Naive thymus-derived CD4-positive, alpha-beta T cell (primary cell): Measurements from ENCODE around the gene FSIP1. TPM values are rescaled to one million over a fixed set of nuclear protein-coding genes. Genes with fewer than 3 reads are reported as not detected.
A peak's percentile ranks its signal among the peaks of the same experiment; 100 is the strongest.

Experiments used
- ATAC-seq: fragments of 150-1000 bp; cut with Tn5 transposase; 2 replicates; pipeline ENCODE4 v1.10.0; 2021; ENCODE audit warnings: mild to moderate bottlenecking, moderate library complexity
- CTCF ChIA-PET: fragments of 350-600 bp; sonication (Branson Sonifier 250); formaldehyde crosslinking; loops from one replicate; lab custom pipeline; 2021; ENCODE audit warnings: antibody characterized with exemption; lab: Charles Lee
- POLR2A ChIA-PET: fragments of 350-600 bp; sonication (Branson Sonifier 250); formaldehyde crosslinking; loops from one replicate; lab custom pipeline; 2021; ENCODE audit warnings: antibody characterized with exemption, inconsistent platforms; lab: Charles Lee
- DNase-seq, 9 donors: peaks; one replicate each; pipeline versions ENCODE4 v3.0.0 to v3.0.0-alpha.2; 2020 to 2022; ENCODE audit warnings: mixed read lengths in 1 of 9
- H3K27ac ChIP-seq: one replicate; pipeline ENCODE4 v1.7.0; 2013; ENCODE audit warnings: mild to moderate bottlenecking, low read depth, low read length, moderate library complexity
- H3K27me3 ChIP-seq, 2 donors: one replicate each; pipeline ENCODE4 v1.7.0; 2013; ENCODE audit warnings: low read length in 2 of 2, mild to moderate bottlenecking in 2 of 2, moderate library complexity in 2 of 2; ENCODE audit not compliant: control insufficient read depth in 2 of 2, insufficient read depth in 2 of 2
- H3K36me3 ChIP-seq, 3 experiments: 1 replicate in 2 of 3; 2 replicates in 1 of 3; pipeline ENCODE4 v1.7.0; 2013; ENCODE audit warnings: low read length in 3 of 3, mild to moderate bottlenecking in 3 of 3, moderate library complexity in 1 of 3; ENCODE audit not compliant: insufficient read depth in 3 of 3, control insufficient read depth in 2 of 3
- H3K4me1 ChIP-seq, 2 donors: one replicate each; pipeline ENCODE4 v1.7.0; 2013; ENCODE audit warnings: low read length in 2 of 2, mild to moderate bottlenecking in 2 of 2, moderate library complexity in 1 of 2; ENCODE audit not compliant: control insufficient read depth in 2 of 2, insufficient read depth in 2 of 2
- H3K4me3 ChIP-seq: 2 replicates; pipeline ENCODE4 v1.7.0; 2013; ENCODE audit warnings: mild to moderate bottlenecking, low read length
- H3K9me3 ChIP-seq, 3 experiments: 1 replicate in 2 of 3; 2 replicates in 1 of 3; pipeline ENCODE4 v1.7.0; 2013; ENCODE audit warnings: low read length in 3 of 3; ENCODE audit not compliant: control insufficient read depth in 2 of 3
- H3K27ac Mint-ChIP-seq, 9 donors: one replicate each; pipeline ENCODE4 v1.8.0; 2020 to 2022; ENCODE audit warnings: mixed read lengths in 9 of 9, mild to moderate bottlenecking in 8 of 9, moderate library complexity in 5 of 9, inconsistent platforms in 2 of 9
- H3K27me3 Mint-ChIP-seq, 5 donors: one replicate each; pipeline ENCODE4 v1.8.0; 2021 to 2022; ENCODE audit warnings: mixed read lengths in 5 of 5, mild to moderate bottlenecking in 1 of 5
- H3K36me3 Mint-ChIP-seq, 5 donors: one replicate each; pipeline ENCODE4 v1.8.0; 2020 to 2022; ENCODE audit warnings: mixed read lengths in 5 of 5, mild to moderate bottlenecking in 3 of 5, inconsistent platforms in 1 of 5
- H3K4me1 Mint-ChIP-seq, 7 donors: one replicate each; pipeline ENCODE4 v1.8.0; 2020 to 2022; ENCODE audit warnings: mixed read lengths in 7 of 7, mild to moderate bottlenecking in 3 of 7, inconsistent platforms in 1 of 7
- H3K4me3 Mint-ChIP-seq, 10 donors: one replicate each; pipeline ENCODE4 v1.8.0; 2020 to 2022; ENCODE audit warnings: mild to moderate bottlenecking in 10 of 10, mixed read lengths in 10 of 10, moderate library complexity in 6 of 10, inconsistent platforms in 2 of 10
- H3K9me3 Mint-ChIP-seq, 11 donors: one replicate each; pipeline ENCODE4 v1.8.0; 2020 to 2022; ENCODE audit warnings: mixed read lengths in 11 of 11, mild to moderate bottlenecking in 4 of 11, inconsistent platforms in 1 of 11, moderate library complexity in 1 of 11
- intact Hi-C, 2 donors: fragments of 100-400 bp; cut with micrococcal nuclease; formaldehyde crosslinking; loops; one replicate each; pipeline ENCODE4 v1.15.1; 2023
- polyA plus RNA-seq, 2 donors: library from polyadenylated mRNA; unstranded; fragments of 300-500 nt; fragmentation: Illumina TruSeq; gene quantifications; one replicate each; pipeline ENCODE4 v1.2.3, GENCODE V29; 2021
- total RNA-seq, 6 experiments: library from RNA in 5 of 6; stranded (reverse) in 5 of 6; gene quantifications; 1 replicate in 5 of 6; 2 replicates in 1 of 6; pipeline ENCODE4 v1.2.3 and lab custom pipeline; 2021 to 2026

The FSIP1 gene
- total and polyA plus RNA-seq, 7 experiments from 2014 or later: 0.14 to 0.51 (median 0.26) TPM; not detected in 1

- Histone ChIP-seq H3K27me3 (no peaks in the 10 kb centered on the region), H3K27ac (no peak overlapping the region), H3K36me3 (peaks cover 0 to 5% (median 0%) of the 10 kb centered on the region in 3 experiments), H3K4me3 (no peak overlapping the region), H3K9me3 (no peaks in the 10 kb centered on the region), H3K4me1 (peaks cover 14 to 19% of the 10 kb centered on the region in 2 donors)
- Mint-ChIP-seq H3K36me3 (peaks cover 0 to 3% (median 0%) of the 10 kb centered on the region in 5 donors), H3K27me3 (no peaks in the 10 kb centered on the region), H3K4me3 (peak overlapping the region in 5 of 10 donors; percentile 10 to 74 (median 39)), H3K4me1 (peaks cover 30 to 62% (median 51%) of the 10 kb centered on the region in 7 donors), H3K27ac (peak overlapping the region in 6 of 9 donors; percentile 50 to 82 (median 70)), H3K9me3 (no peaks in the 10 kb centered on the region)
- CTCF ChIA-PET: interaction anchor here (0.7 to 1.9 kb wide), 3 partner anchors 10 to 489 kb away, joined by 3 to 8 read pairs (median 4); no protein-coding TSS in a partner anchor
- intact Hi-C loops: loop anchor here in 1 of 2 donors (2.0 to 10.0 kb wide), 3 partner anchors 322 to 810 kb away; partner anchors contain the start of genes BMF and KNL1
- no peak for DNase-seq
- POLR2A ChIA-PET: interaction anchor here (0.7 to 1.2 kb wide), 4 partner anchors 9 to 255 kb away, joined by 3 read pairs; no protein-coding TSS in a partner anchor
- ATAC-seq: no peak
Observed at GRCh38 chr15:39785139-39785538, 2.5 kb upstream of the FSIP1 start.

GRCh38 chr15:39784638-39785037 is 2.0 kb upstream of the FSIP1 start:
- CTCF ChIA-PET: interaction anchor here (0.9 to 1.9 kb wide), 2 partner anchors 10 to 489 kb away, joined by 4 to 8 read pairs; no protein-coding TSS in a partner anchor
- POLR2A ChIA-PET: interaction anchor here (0.7 kb wide), 1 partner anchor 10 kb away, joined by 3 read pairs; no protein-coding TSS in a partner anchor
- H3K9me3 Mint-ChIP-seq: no peaks in the 10 kb centered on the region
- H3K4me3 Mint-ChIP-seq: peak overlapping the region in 7 of 10 donors; percentile 4 to 87 (median 39)
- H3K27ac Mint-ChIP-seq: peak overlapping the region in 8 of 9 donors; percentile 24 to 82 (median 66)
- ATAC-seq (no peak), DNase-seq (no peak)
- no peaks in the 10 kb centered on the region for H3K9me3 ChIP-seq
- no peaks in the 10 kb centered on the region for H3K27me3 Mint-ChIP-seq
- no peak overlapping the region for H3K4me3 ChIP-seq
- H3K36me3 ChIP-seq: peaks cover 0 to 5% (median 0%) of the 10 kb centered on the region in 3 experiments
- peaks cover 0 to 3% (median 0%) of the 10 kb centered on the region in 5 donors for H3K36me3 Mint-ChIP-seq
- peaks cover 30 to 62% (median 51%) of the 10 kb centered on the region in 7 donors for H3K4me1 Mint-ChIP-seq
- intact Hi-C loops: loop anchor here in 1 of 2 donors (2.0 to 10.0 kb wide), 5 partner anchors 323 to 1023 kb away; partner anchors contain the start of genes BMF, DNAJC17, INAFM2 and KNL1
- peaks cover 14 to 19% of the 10 kb centered on the region in 2 donors for H3K4me1 ChIP-seq
- no peaks in the 10 kb centered on the region for H3K27me3 ChIP-seq
- H3K27ac ChIP-seq: no peak overlapping the region

GRCh38 chr15:39784125-39784524 is 1.5 kb upstream of the FSIP1 start:
- DNase-seq (no peak), ATAC-seq (no peak)
- Histone ChIP-seq H3K4me3 (no peak overlapping the region), H3K27me3 (no peaks in the 10 kb centered on the region), H3K4me1 (peaks cover 14 to 19% of the 10 kb centered on the region in 2 donors), H3K27ac (peak overlapping the region; percentile 80), H3K36me3 (peaks cover 0 to 5% (median 0%) of the 10 kb centered on the region in 3 experiments), H3K9me3 (no peaks in the 10 kb centered on the region)
- Mint-ChIP-seq H3K9me3 (no peaks in the 10 kb centered on the region), H3K4me3 (peak overlapping the region; percentile 74 to 97 (median 90)), H3K27ac (peak overlapping the region in 8 of 9 donors; percentile 70 to 91 (median 86)), H3K36me3 (peaks cover 0 to 3% (median 0%) of the 10 kb centered on the region in 5 donors), H3K27me3 (no peaks in the 10 kb centered on the region), H3K4me1 (peaks cover 30 to 62% (median 51%) of the 10 kb centered on the region in 7 donors)
- ChIA-PET CTCF (interaction anchor here (0.9 to 1.9 kb wide), 2 partner anchors 9 to 490 kb away, joined by 4 to 8 read pairs; no protein-coding TSS in a partner anchor), POLR2A (no interaction called here)
- intact Hi-C loops: loop anchor here in 1 of 2 donors (2.0 to 10.0 kb wide), 4 partner anchors 433 to 1023 kb away; partner anchors contain the start of genes DNAJC17, INAFM2, KNL1 and ZFYVE19

GRCh38 chr15:39783244-39783820 is 691 bp upstream of the FSIP1 start:
- H3K9me3 ChIP-seq: no peaks in the 10 kb centered on the region
- peaks cover 14 to 19% of the 10 kb centered on the region in 2 donors for H3K4me1 ChIP-seq
- H3K36me3 Mint-ChIP-seq: peaks cover 0 to 3% (median 0%) of the 10 kb centered on the region in 5 donors
- peak overlapping the region; percentile 80 for H3K27ac ChIP-seq
- ChIA-PET CTCF (interaction anchor here (1.0 kb wide), 1 partner anchor 10 kb away, joined by 4 read pairs; no protein-coding TSS in a partner anchor), POLR2A (interaction anchor here (0.6 to 1.8 kb wide), 4 partner anchors 17 to 1329 kb away, joined by 3 to 6 read pairs (median 4); partner anchors contain the start of gene FAM98B)
- H3K9me3 Mint-ChIP-seq: no peaks in the 10 kb centered on the region
- H3K36me3 ChIP-seq: peaks cover 0 to 5% (median 0%) of the 10 kb centered on the region in 3 experiments
- H3K4me1 Mint-ChIP-seq: peaks cover 30 to 62% (median 51%) of the 10 kb centered on the region in 7 donors
- peak overlapping the region; percentile 74 to 97 (median 90) for H3K4me3 Mint-ChIP-seq
- H3K27me3 ChIP-seq: no peaks in the 10 kb centered on the region
- DNase-seq (peak in 2 of 9 donors; percentile 11 to 26), ATAC-seq (no peak)
- intact Hi-C loops: loop anchor here (2.0 to 10.0 kb wide), 8 partner anchors 161 to 1329 kb away; partner anchors contain the start of genes BMF (in 1 of the 2), DNAJC17 (in 1 of the 2), FAM98B (in 1 of the 2) and INAFM2 (in 1 of the 2)
- H3K27ac Mint-ChIP-seq: peak overlapping the region; percentile 70 to 93 (median 90)
- peaks cover 0 to 3% (median 0%) of the 10 kb centered on the region in 5 donors for H3K27me3 Mint-ChIP-seq
- H3K4me3 ChIP-seq: peak overlapping the region; percentile 98

GRCh38 chr15:39781967-39782302 is 706 bp downstream of the FSIP1 start:
- Mint-ChIP-seq H3K27ac (peak overlapping the region; percentile 70 to 93 (median 90)), H3K27me3 (peaks cover 0 to 13% (median 0%) of the 10 kb centered on the region in 5 donors), H3K4me3 (peak overlapping the region; percentile 74 to 97 (median 90)), H3K4me1 (peaks cover 30 to 58% (median 49%) of the 10 kb centered on the region in 7 donors), H3K36me3 (peaks cover 0 to 3% (median 0%) of the 10 kb centered on the region in 5 donors), H3K9me3 (no peaks in the 10 kb centered on the region)
- POLR2A ChIA-PET: interaction anchor here (0.8 to 1.8 kb wide), 6 partner anchors 15 to 1327 kb away, joined by 3 to 6 read pairs (median 4); partner anchors contain the start of genes EIF2AK4 and FAM98B
- H3K4me3 ChIP-seq: peak overlapping the region; percentile 98
- H3K4me1 ChIP-seq: peaks cover 14 to 19% of the 10 kb centered on the region in 2 donors
- intact Hi-C loops: loop anchor here (1.0 to 10.0 kb wide), 12 partner anchors 8 to 1327 kb away; partner anchors contain the start of genes EIF2AK4 (in 2 of the 2), SRP14 (in 2 of the 2), BMF (in 1 of the 2) and DNAJC17 (in 1 of the 2)
- no peaks in the 10 kb centered on the region for H3K9me3 ChIP-seq
- H3K36me3 ChIP-seq: peaks cover 0 to 5% (median 0%) of the 10 kb centered on the region in 3 experiments
- CTCF ChIA-PET: interaction anchor here (0.9 to 1.4 kb wide), 4 partner anchors 25 to 497 kb away, joined by 3 to 5 read pairs (median 4); no protein-coding TSS in a partner anchor
- ATAC-seq (no peak), DNase-seq (no peak)
- peak overlapping the region; percentile 80 for H3K27ac ChIP-seq
- no peaks in the 10 kb centered on the region for H3K27me3 ChIP-seq
